Measurements from ENCODE around the gene SPPL2B. TPM values are rescaled to one million over a fixed set of nuclear protein-coding genes. Genes with fewer than 3 reads are reported as not detected.

Gene SPPL2B
- polyA plus RNA-seq, 3 donors: 5.7 to 64.9 (median 8.7) TPM

GRCh38 chr19:2380567-2380966, 52.1 kb downstream of the SPPL2B start:
- Histone ChIP-seq H3K36me3 (replicated peaks in 1 of 2; ENCODE audit: control insufficient read depth in 1 of 2, insufficient read depth in 2 of 2, low read length in 2 of 2) (no peaks in the 10 kb centered on the region), H3K4me3 (replicated peaks in 1 of 3; ENCODE audit: low read depth in 2 of 3, low read length in 3 of 3) (no peak overlapping the region), H3K27ac (ENCODE audit: low read depth in 1 of 2, low read length in 2 of 2) (no peak overlapping the region), H3K4me2 (replicated peaks; ENCODE audit: extremely low read depth, low read length, poor library complexity, severe bottlenecking) (no peak overlapping the region), H3K79me2 (ENCODE audit: insufficient read depth, low read length) (no peaks in the 10 kb centered on the region), H2AFZ (ENCODE audit: insufficient read depth, low read depth, low read length, poor library complexity, severe bottlenecking) (no peak overlapping the region), H3K4me1 (ENCODE audit: control insufficient read depth in 1 of 2, insufficient read depth in 2 of 2, low read length in 2 of 2) (peaks cover 21 to 25% of the 10 kb centered on the region in 2 donors), H3K27me3 (ENCODE audit: control insufficient read depth in 2 of 2, insufficient read depth in 2 of 2, low read length in 2 of 2) (no peaks in the 10 kb centered on the region), H3K9me3 (replicated peaks in 1 of 2; ENCODE audit: control insufficient read depth in 1 of 2, insufficient read depth in 1 of 2, low read length in 2 of 2) (peaks cover 14 to 33% of the 10 kb centered on the region in 2 donors), H3K9ac (ENCODE audit: insufficient read depth, low read length, poor library complexity, severe bottlenecking) (no peak overlapping the region), H4K20me1 (ENCODE audit: insufficient read depth, low read length) (no peaks in the 10 kb centered on the region)
- no peak overlapping the region for H3K4me3 Mint-ChIP-seq
- 100% methylated on average over 1 of the region's 2 CpGs for WGBS (ENCODE audit: insufficient coverage)
- no peak for TF ChIP-seq CTCF (IDR thresholded peaks at IDR 0.05)
- peaks cover 19 to 39% (median 26%) of the 10 kb centered on the region in 7 donors for H3K9me3 Mint-ChIP-seq
- H3K36me3 Mint-ChIP-seq: peaks cover 0 to 4% of the 10 kb centered on the region in 2 donors
- intact Hi-C loops (cut with micrococcal nuclease): no loop called here
- DNase-seq: no peak
- H3K27ac Mint-ChIP-seq: no peak overlapping the region
- peaks cover 28% of the 10 kb centered on the region for H3K4me1 Mint-ChIP-seq
- H3K27me3 Mint-ChIP-seq (ENCODE audit: low read depth in 3 of 3): peaks cover 3 to 10% (median 3%) of the 10 kb centered on the region in 3 donors

- intact Hi-C loops (cut with micrococcal nuclease): no loop called here
- Mint-ChIP-seq H3K4me3 (no peak overlapping the region), H3K27me3 (ENCODE audit: low read depth in 3 of 3) (peaks cover 3 to 10% (median 3%) of the 10 kb centered on the region in 3 donors), H3K4me1 (peaks cover 29% of the 10 kb centered on the region), H3K36me3 (peaks cover 0 to 4% of the 10 kb centered on the region in 2 donors), H3K9me3 (peaks cover 19 to 39% (median 26%) of the 10 kb centered on the region in 7 donors), H3K27ac (no peak overlapping the region)
- Histone ChIP-seq H3K4me2 (replicated peaks; ENCODE audit: extremely low read depth, low read length, poor library complexity, severe bottlenecking) (no peak overlapping the region), H3K9ac (ENCODE audit: insufficient read depth, low read length, poor library complexity, severe bottlenecking) (no peak overlapping the region), H3K79me2 (ENCODE audit: insufficient read depth, low read length) (no peaks in the 10 kb centered on the region), H2AFZ (ENCODE audit: insufficient read depth, low read depth, low read length, poor library complexity, severe bottlenecking) (no peak overlapping the region), H3K9me3 (replicated peaks in 1 of 2; ENCODE audit: control insufficient read depth in 1 of 2, insufficient read depth in 1 of 2, low read length in 2 of 2) (peaks cover 14 to 33% of the 10 kb centered on the region in 2 donors), H4K20me1 (ENCODE audit: insufficient read depth, low read length) (no peaks in the 10 kb centered on the region), H3K4me3 (replicated peaks in 1 of 3; ENCODE audit: low read depth in 2 of 3, low read length in 3 of 3) (no peak overlapping the region), H3K36me3 (replicated peaks in 1 of 2; ENCODE audit: control insufficient read depth in 1 of 2, insufficient read depth in 2 of 2, low read length in 2 of 2) (no peaks in the 10 kb centered on the region), H3K27me3 (ENCODE audit: control insufficient read depth in 2 of 2, insufficient read depth in 2 of 2, low read length in 2 of 2) (no peaks in the 10 kb centered on the region), H3K27ac (ENCODE audit: low read depth in 1 of 2, low read length in 2 of 2) (no peak overlapping the region), H3K4me1 (ENCODE audit: control insufficient read depth in 1 of 2, insufficient read depth in 2 of 2, low read length in 2 of 2) (peaks cover 21 to 25% of the 10 kb centered on the region in 2 donors)
- no peak for DNase-seq
- TF ChIP-seq CTCF (IDR thresholded peaks at IDR 0.05): no peak
- WGBS (ENCODE audit: insufficient coverage): 89% methylated on average over 14 of the region's 18 CpGs
These were observed 52.8 kb downstream of the SPPL2B start for GRCh38 chr19:2381148-2381820.

All from CD14-positive monocyte (primary cell).